ENCODE measurements around the gene C19orf25.
"Not testable (repeated sequence)": the region's sequence is repeated elsewhere in the genome, so short reads cannot be mapped to it uniquely, and the experiment has no call there.

Gene C19orf25

GRCh38 chr19:1445932-1446712 is 32.9 kb downstream of the C19orf25 start:
- no peak for DNase-seq

DNA sequence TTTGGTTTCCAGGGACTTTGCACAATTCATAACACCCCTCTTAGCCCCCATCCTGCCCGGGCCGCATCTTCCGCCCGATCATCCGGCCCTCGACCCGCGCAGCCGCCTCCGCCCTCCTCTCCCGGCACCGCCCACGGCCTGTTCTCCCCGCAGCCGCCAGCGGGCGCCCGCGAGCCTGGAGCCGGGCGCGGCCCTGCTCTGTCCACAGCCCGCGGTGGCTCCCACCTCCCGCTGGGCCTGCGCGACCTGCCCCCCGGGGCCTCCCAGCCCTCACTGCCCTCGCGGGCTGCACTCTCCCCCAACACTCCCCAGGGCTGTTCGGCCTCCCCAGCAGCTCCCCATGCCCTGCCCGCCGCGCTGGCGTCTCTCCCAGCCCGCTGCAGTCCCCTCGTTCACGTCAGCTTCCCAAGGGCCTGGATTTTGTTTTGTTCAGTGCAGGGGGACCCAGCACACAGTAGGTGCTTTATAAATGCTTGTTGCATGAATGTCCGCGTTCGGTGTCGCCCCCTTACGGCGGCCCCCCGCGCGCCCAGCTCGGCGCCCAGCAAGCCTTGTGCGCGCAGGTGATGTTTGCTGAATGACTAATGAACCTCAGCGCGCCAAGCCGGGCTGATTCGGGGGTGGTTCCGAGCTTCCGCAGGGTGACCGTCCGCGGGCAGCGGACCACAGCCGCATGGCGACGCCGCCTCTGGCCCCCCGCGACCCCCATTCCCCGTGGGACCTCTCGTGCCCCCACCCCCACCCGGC is 33.7 kb downstream of the C19orf25 start:
- DNase-seq: peak; percentile 79 to 84

DNA sequence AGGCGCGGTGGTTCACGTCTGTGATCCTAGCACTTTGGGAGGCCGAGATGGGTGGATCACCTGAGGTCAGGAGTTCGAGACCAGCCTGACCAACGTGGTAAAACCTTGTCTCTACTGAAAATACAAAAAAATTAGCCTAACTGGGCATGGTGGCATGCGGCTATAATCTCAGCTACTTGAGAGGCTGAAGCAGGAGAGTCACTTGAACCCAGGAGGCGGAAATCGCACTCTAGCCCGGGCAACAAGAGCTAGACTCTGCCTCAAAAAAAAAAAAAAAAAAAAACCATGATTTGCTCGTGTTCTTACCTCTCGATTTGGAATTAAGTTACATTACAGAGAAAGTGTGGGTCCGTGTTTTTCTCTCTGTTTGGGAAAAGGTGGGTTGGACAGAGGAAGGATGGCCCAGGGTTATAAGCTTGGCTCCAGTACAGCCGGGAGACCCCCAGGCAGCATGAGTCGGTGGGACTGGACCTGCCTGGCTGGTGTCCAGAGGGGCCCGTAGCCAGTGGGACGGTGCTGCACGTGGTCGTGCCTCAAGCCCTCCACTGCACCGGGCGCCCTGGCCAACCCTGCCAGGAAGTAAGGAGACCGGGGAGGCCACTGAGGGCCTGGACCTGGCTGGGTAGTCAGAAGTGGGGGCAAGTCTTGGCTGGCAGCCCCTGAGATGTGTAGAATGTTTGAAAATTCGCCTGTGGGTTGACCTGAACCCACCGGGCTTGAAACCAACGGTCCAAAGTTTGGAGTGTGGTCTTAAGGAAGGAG is 37.2 kb downstream of the C19orf25 start:
- no peak for DNase-seq

- DNase-seq: no peak
Observed at GRCh38 chr19:1441022-1441426, 38.0 kb downstream of the C19orf25 start.

DNA sequence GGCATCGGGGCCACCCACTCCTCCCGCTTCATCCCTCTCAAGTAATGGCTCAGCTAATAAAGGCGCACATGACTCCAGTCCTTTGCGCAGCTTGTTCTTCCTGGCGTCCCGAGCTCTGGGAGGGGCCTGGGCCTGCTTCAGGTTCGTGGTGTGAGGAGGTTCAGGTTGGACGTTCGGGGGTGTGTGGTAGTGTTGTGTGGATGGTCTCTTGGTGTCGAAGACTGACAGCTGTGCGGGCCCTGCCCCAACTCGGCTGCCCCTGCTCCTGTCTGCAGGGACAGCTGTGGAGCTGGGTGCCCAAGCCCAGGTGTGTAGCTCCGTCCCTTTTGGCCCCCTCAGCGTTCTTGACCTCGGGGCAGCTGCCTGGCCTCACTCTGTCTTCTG is 38.6 kb downstream of the C19orf25 start:
- no peak for DNase-seq

DNA sequence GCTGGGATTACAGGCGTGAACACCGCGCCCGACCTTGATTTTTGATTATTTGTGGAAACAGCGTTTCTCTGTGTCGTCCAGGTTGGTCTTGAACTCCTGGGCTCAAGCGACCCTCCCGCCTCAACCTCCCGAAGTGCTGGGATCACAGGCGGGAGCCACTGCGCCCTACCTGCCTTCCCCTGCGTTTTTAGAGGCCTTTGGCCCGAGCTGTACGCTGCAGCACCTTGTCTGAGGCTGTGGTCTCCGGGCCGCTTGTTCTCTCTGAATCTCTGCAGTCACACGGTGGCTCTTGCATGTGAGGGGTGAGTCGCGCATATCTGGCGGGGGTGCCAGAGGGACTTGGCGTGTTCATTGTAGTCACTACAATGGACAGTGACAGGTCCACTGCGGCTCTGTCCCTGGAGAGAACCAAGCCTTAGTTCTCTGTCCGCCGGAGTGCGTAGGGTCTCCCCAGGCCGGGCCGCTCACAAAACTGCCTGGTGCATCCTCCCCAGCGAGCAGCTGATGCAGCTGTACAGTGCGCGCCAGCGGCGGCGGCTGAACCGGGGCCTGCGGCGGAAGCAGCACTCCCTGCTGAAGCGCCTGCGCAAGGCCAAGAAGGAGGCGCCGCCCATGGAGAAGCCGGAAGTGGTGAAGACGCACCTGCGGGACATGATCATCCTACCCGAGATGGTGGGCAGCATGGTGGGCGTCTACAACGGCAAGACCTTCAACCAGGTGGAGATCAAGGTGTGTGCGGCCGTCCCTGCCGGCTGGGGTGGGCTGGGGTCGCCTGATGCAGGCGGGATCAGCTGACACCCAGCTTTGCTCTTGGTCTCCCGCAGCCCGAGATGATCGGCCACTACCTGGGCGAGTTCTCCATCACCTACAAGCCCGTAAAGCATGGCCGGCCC is 39.2 kb downstream of the C19orf25 start:
- DNase-seq: not testable (repeated sequence)

GRCh38 chr19:1438933-1439354 is 40.1 kb downstream of the C19orf25 start:
- DNase-seq: no peak

GRCh38 chr19:1438035-1438932 is 40.7 kb downstream of the C19orf25 start, which contains the start of gene RPS15:
Gene RPS15 (plus strand): TSS chr19:1438396. CDS start chr19:1438426, 30 bp downstream.
- peak; percentile 97 for DNase-seq

- DNase-seq: no peak
Observed at GRCh38 chr19:1437609-1438008, 41.4 kb downstream of the C19orf25 start.

DNA sequence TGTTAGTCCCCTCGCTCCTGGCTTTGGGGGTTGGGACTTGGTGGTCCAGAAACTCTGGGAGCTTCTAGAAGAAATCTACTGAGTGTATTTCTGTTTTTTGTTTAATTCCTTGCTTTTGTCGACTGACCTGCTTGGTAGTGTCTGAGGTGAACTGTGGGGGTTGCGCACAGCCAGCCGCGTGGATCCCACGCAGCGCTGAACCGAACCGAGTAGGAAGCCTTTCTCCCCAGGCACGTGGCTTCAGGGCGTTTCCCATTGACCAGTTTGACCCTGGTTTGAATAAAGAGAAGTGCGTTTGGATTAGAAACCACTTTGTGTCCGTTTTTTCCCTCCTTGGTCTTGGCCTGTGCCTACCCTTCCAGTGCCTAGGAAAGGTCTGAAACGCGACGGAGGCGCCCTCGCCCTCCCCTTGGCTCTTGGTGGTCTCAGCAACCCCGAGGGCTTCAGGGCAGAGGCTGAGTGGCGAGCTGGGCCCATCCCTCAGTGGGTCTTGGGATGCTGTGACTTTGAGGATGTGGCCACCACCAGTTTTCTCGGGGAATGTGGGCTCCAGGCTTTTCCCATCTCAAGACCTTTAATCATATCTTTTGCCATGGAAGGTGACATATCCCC is 43.5 kb downstream of the C19orf25 start:
- no peak for DNase-seq

- no peak for DNase-seq
Observed at GRCh38 chr19:1434577-1435060, 44.4 kb downstream of the C19orf25 start.

GRCh38 chr19:1434040-1434366 is 45.0 kb downstream of the C19orf25 start:
- no peak for DNase-seq

- DNase-seq: no peak
Observed at GRCh38 chr19:1433119-1434039, 45.6 kb downstream of the C19orf25 start.

- no peak for DNase-seq
Observed at GRCh38 chr19:1432507-1432887, 46.5 kb downstream of the C19orf25 start.

- DNase-seq: no peak
Observed at GRCh38 chr19:1431759-1432506, 47.1 kb downstream of the C19orf25 start.

DNA sequence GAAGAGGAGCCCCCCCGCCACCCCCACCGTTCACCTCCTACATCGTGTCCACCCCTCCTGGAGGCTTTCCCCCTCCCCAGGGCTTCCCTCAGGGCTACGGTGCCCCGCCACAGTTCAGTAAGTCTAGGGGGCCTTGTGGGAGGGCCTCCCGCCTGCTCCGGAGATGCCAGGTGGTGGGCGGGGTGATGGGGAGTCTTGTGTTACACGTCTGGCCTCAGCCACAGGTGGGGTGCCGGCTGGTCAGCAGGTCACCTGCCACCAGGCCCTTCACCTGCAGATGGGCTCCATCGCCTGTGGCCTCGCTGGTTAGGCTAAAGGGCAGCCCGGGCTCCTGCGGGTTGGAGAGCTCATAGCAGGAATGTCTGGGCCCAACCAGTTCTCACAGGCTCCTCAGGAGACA is 48.8 kb downstream of the C19orf25 start:
- no peak for DNase-seq

- no peak for DNase-seq
Observed at GRCh38 chr19:1429750-1430149, 49.3 kb downstream of the C19orf25 start.

DNA sequence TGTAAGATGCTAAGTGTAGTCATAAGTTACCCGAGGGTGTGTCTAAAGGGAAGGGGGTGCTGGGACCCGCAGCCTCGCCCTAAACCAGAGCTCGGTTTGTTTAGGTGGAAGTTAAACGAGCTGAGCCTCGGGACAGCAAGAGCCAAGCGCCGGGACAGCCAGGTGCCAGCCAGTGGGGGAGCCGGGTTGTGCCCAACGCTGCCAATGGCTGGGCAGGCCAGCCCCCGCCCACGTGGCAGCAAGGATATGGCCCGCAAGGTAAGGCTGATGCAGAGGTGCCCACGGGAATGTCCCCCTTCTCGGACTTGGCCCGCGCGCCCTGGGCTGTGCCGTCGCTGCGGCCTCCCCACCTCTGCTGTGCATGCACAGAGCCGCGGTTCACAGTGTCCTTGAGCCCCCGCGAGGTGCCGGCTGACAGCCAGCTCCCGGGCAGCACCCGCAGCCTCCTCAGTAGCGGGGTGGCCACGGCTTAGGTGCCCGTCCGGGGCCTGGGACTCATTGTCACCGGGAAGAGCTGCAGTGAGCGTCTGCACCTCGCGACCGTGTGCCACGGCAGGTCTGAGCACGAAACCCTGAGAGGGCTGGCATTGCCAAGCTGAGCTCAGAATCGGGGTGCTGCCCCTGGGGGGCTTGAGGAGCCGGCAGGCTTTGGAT is 50.1 kb downstream of the C19orf25 start:
- no peak for DNase-seq
